ENCODE measurements around the gene MOB4. TPM values are rescaled to one million over a fixed set of nuclear protein-coding genes. Genes with fewer than 3 reads are reported as not detected.
A peak's percentile ranks its signal among the peaks of the same experiment; 100 is the strongest.

The MOB4 gene
- total RNA-seq, 1 experiment from 2014 or later: 31.1 TPM

GRCh38 chr2:197497326-197497725 is 18.5 kb upstream of the MOB4 start:
- no peak for TF ChIP-seq CTCF (IDR thresholded peaks at IDR 0.05; ENCODE audit: insufficient read depth in 1 of 2, low read depth in 1 of 2, low read length in 1 of 2, severe bottlenecking in 1 of 2, unreplicated experiment in 1 of 2)
- H3K4me3 ChIP-seq (ENCODE audit: low read depth, low read length): no peak overlapping the region
- DNase-seq: no peak
- peaks cover 40% of the 10 kb centered on the region for H3K4me1 ChIP-seq
- H3K36me3 ChIP-seq (ENCODE audit: control insufficient read depth, insufficient read depth, low read length): peaks cover 2% of the 10 kb centered on the region; the same call in 1 of the 2 replicates
- Mint-ChIP-seq H3K4me1 (ENCODE audit: low read depth, unreplicated experiment) (peaks cover 4% of the 10 kb centered on the region), H3K36me3 (ENCODE audit: insufficient read depth, unreplicated experiment) (peaks cover 100% of the 10 kb centered on the region), H3K9me3 (ENCODE audit: unreplicated experiment) (no peaks in the 10 kb centered on the region), H3K27ac (ENCODE audit: unreplicated experiment) (peak overlapping the region; percentile 97), H3K4me3 (ENCODE audit: unreplicated experiment) (peak overlapping the region; percentile 95), H3K27me3 (ENCODE audit: insufficient read depth, unreplicated experiment) (no peaks in the 10 kb centered on the region)
- no peaks in the 10 kb centered on the region for H3K27me3 ChIP-seq (replicated peaks; ENCODE audit: control insufficient read depth, insufficient read depth, low read length)
- CTCF ChIA-PET: no interaction called here
- POLR2A ChIA-PET: no interaction called here
- BruUV-seq (replicated peaks): no TSS peak
- H3K9me3 ChIP-seq: no peaks in the 10 kb centered on the region
- intact Hi-C loops (cut with micrococcal nuclease; ENCODE audit: unreplicated experiment): loop anchor here (5.0 kb wide), 1 partner anchor 280 kb away; no protein-coding TSS in a partner anchor

- no peaks in the 10 kb centered on the region for H3K9me3 ChIP-seq
- H3K4me1 ChIP-seq: peaks cover 49% of the 10 kb centered on the region
- peak overlapping the region; percentile 95 for H3K4me3 Mint-ChIP-seq (ENCODE audit: unreplicated experiment)
- no peak for DNase-seq
- CTCF ChIA-PET: interaction anchor here (1.1 kb wide), 1 partner anchor 45 kb away, joined by 3 read pairs; the partner anchor contains the start of gene COQ10B
- H3K4me1 Mint-ChIP-seq (ENCODE audit: low read depth, unreplicated experiment): peaks cover 7% of the 10 kb centered on the region
- no peaks in the 10 kb centered on the region for H3K27me3 ChIP-seq (replicated peaks; ENCODE audit: control insufficient read depth, insufficient read depth, low read length)
- POLR2A ChIA-PET: interaction anchor here (1.5 to 2.8 kb wide), 2 partner anchors 46 to 64 kb away, joined by 5 to 64 read pairs; partner anchors contain the start of genes COQ10B and SF3B1
- H3K27ac Mint-ChIP-seq (ENCODE audit: unreplicated experiment): peak overlapping the region; percentile 97
- peaks cover 2% of the 10 kb centered on the region; the same call in 1 of the 2 replicates for H3K36me3 ChIP-seq (ENCODE audit: control insufficient read depth, insufficient read depth, low read length)
- no peaks in the 10 kb centered on the region for H3K9me3 Mint-ChIP-seq (ENCODE audit: unreplicated experiment)
- BruUV-seq (replicated peaks): TSS peak; percentile 36
- peaks cover 97% of the 10 kb centered on the region for H3K36me3 Mint-ChIP-seq (ENCODE audit: insufficient read depth, unreplicated experiment)
- no peaks in the 10 kb centered on the region for H3K27me3 Mint-ChIP-seq (ENCODE audit: insufficient read depth, unreplicated experiment)
- intact Hi-C loops (cut with micrococcal nuclease; ENCODE audit: unreplicated experiment): loop anchor here (5.0 kb wide), 1 partner anchor 279 kb away; no protein-coding TSS in a partner anchor
- no peak for TF ChIP-seq CTCF (IDR thresholded peaks at IDR 0.05; ENCODE audit: insufficient read depth in 1 of 2, low read depth in 1 of 2, low read length in 1 of 2, severe bottlenecking in 1 of 2, unreplicated experiment in 1 of 2)
- H3K4me3 ChIP-seq (ENCODE audit: low read depth, low read length): peak overlapping the region; percentile 91
Observed at GRCh38 chr2:197498235-197498936, 17.5 kb upstream of the MOB4 start.

DNA sequence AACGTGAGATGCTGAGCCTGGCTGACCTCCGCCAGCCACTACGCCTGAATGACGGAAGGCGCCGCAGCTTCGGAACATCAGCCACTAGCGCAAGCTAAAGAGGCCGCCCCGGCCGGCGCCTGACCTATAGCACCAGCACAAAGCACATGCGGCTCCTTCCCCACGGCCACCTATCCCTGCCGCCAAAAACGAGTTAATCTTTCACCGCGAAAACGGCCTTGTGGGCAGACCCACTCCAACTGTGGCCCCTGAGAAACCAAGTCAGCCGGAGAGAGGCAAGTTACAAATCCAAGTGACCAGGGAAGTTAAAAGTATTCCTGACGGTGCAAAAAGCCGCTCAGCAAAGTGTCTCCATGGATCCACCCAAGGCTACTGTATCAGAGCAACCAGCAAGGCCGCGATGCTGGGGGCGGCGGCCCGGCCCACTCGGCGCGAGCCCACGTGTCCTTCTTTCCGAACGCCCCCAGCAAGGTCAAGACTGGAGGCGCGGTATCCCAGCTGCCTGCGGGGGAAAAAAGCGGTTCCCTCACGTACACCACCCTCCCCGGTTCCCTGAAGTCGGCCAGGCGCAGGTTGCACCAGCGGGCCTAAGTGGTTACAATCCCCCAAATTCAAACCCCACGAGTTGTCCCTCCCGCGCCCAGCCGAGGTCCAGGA is 16.8 kb upstream of the MOB4 start:
- H3K9me3 Mint-ChIP-seq (ENCODE audit: unreplicated experiment): no peaks in the 10 kb centered on the region
- intact Hi-C loops (cut with micrococcal nuclease; ENCODE audit: unreplicated experiment): loop anchor here (5.0 kb wide), 1 partner anchor 278 kb away; no protein-coding TSS in a partner anchor
- Histone ChIP-seq H3K4me1 (peaks cover 49% of the 10 kb centered on the region), H3K4me3 (ENCODE audit: low read depth, low read length) (peak overlapping the region; percentile 91), H3K27me3 (replicated peaks; ENCODE audit: control insufficient read depth, insufficient read depth, low read length) (no peaks in the 10 kb centered on the region), H3K36me3 (ENCODE audit: control insufficient read depth, insufficient read depth, low read length) (peaks cover 3% of the 10 kb centered on the region), H3K9me3 (no peaks in the 10 kb centered on the region)
- H3K36me3 Mint-ChIP-seq (ENCODE audit: insufficient read depth, unreplicated experiment): peaks cover 97% of the 10 kb centered on the region
- peak overlapping the region; percentile 95 for H3K4me3 Mint-ChIP-seq (ENCODE audit: unreplicated experiment)
- CTCF ChIA-PET: interaction anchor here (1.0 to 1.1 kb wide), 2 partner anchors 46 kb away, joined by 3 to 4 read pairs; partner anchors contain the start of gene COQ10B
- no peak for TF ChIP-seq CTCF (IDR thresholded peaks at IDR 0.05; ENCODE audit: insufficient read depth in 1 of 2, low read depth in 1 of 2, low read length in 1 of 2, severe bottlenecking in 1 of 2, unreplicated experiment in 1 of 2)
- no TSS peak for BruUV-seq (replicated peaks)
- peak; percentile 65 to 66 for DNase-seq
- peaks cover 7% of the 10 kb centered on the region for H3K4me1 Mint-ChIP-seq (ENCODE audit: low read depth, unreplicated experiment)
- H3K27ac Mint-ChIP-seq (ENCODE audit: unreplicated experiment): peak overlapping the region; percentile 97
- POLR2A ChIA-PET: interaction anchor here (0.5 to 2.8 kb wide), 8 partner anchors 14 to 769 kb away, joined by 3 to 64 read pairs (median 4); partner anchors contain the start of genes COQ10B, MOB4 and SF3B1
- H3K27me3 Mint-ChIP-seq (ENCODE audit: insufficient read depth, unreplicated experiment): no peaks in the 10 kb centered on the region
